C4-2B (cell line): ENCODE measurements around the gene PHACTR1.

Source experiments
- H3K27ac ChIP-seq: fragments of 450-650 bp; 2 replicates; pipeline ENCODE4 v1.5.1; 2017
- ZFX ChIP-seq: fragments of 450-650 bp; IDR thresholded peaks from 2 replicates; pipeline ENCODE4 v1.6.1; 2017
- TF ChIP-seq, protein P1 (sequence below): fragments of 450-650 bp; conservative IDR thresholded peaks from 2 replicates; pipeline ENCODE4 v1.5.1; 2017; ENCODE audit warnings: mild to moderate bottlenecking

PHACTR1 gene

DNA sequence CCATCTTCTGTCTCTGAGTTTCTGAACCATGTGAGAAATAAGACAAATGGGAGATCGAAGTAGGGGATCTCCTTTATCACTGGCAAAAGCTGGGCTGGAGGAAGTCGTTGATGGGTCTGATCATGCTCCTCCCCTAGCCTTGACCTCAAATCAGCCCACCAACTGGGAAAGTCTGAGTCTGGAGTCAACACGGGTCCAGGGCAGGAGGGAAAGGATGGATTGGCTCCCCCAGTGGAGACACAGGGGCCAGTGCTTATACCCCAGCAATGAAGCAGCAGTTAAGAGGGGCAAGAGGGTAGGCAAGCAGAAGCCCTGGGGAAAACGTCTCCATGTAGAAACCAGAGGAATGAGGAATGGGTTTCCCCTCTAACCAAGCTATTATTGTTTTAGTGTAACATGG, 459.2 kb downstream of the PHACTR1 start:
- TF ChIP-seq ZFX = no peak
- TF ChIP-seq, protein P1, sequence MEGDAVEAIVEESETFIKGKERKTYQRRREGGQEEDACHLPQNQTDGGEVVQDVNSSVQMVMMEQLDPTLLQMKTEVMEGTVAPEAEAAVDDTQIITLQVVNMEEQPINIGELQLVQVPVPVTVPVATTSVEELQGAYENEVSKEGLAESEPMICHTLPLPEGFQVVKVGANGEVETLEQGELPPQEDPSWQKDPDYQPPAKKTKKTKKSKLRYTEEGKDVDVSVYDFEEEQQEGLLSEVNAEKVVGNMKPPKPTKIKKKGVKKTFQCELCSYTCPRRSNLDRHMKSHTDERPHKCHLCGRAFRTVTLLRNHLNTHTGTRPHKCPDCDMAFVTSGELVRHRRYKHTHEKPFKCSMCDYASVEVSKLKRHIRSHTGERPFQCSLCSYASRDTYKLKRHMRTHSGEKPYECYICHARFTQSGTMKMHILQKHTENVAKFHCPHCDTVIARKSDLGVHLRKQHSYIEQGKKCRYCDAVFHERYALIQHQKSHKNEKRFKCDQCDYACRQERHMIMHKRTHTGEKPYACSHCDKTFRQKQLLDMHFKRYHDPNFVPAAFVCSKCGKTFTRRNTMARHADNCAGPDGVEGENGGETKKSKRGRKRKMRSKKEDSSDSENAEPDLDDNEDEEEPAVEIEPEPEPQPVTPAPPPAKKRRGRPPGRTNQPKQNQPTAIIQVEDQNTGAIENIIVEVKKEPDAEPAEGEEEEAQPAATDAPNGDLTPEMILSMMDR = no peak
- no peak overlapping the region for H3K27ac ChIP-seq

DNA sequence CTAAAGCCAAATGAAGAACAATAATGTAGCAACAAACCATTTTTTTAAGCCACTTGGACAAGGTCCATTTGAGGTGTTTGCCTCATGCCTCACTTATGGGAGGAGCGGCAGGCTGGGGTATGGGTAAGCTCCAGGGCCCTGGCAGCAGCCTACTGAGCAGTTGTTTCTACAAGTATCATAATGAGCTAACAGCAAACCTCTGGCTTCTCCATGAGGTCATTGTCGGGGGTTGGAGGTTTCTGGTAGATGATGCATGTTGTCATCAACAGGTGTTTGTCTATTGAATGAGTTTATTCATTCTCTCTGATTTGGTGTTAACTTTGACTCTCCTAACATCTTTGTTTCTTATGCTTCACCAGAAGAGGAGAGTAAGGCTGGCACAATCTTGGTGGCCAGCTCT, 461.1 kb downstream of the PHACTR1 start:
- no peak for TF ChIP-seq ZFX
- TF ChIP-seq, protein P1 = no peak
- no peak overlapping the region for H3K27ac ChIP-seq

DNA sequence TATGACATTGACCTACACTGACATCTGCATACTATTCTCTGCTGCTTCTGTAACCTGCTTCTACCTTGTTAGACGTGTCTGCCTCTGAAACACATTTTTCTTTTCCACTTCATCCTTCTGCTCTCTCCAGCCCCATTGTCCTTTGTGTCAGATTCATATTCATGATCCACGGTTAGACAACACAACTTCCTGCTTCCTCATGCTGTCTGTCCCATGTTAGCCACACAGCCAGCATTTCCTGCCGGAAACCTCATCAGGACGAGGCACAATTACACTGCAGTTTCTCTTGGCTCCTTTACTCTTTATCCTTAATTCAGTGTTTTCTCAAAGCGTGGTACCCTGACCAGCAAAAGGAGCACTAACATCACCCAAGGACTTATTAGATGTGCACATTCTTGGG, 461.5 kb downstream of the PHACTR1 start:
- no peak overlapping the region for H3K27ac ChIP-seq
- TF ChIP-seq, protein P1 = no peak
- no peak for TF ChIP-seq ZFX

DNA sequence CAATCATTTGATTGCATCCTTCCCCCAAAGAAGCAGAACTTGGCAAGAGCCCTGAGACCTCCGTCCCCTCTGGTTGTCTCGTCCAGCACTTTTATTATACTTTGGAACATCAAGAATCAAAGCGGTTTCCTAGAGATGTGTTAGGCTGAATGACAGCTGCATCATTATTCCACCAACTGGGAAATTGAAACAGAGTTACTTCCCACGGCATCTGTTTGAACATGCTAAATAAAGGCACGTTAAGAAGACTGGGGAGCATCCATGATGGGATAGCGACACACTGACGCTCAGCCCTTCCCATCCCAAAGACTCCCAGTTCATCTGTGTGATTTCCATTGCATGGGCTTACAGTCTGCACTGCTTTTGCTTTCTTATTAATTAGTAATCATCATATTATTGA, 464.0 kb downstream of the PHACTR1 start:
- H3K27ac ChIP-seq = no peak overlapping the region
- TF ChIP-seq ZFX = no peak
- TF ChIP-seq, protein P1 = no peak

DNA sequence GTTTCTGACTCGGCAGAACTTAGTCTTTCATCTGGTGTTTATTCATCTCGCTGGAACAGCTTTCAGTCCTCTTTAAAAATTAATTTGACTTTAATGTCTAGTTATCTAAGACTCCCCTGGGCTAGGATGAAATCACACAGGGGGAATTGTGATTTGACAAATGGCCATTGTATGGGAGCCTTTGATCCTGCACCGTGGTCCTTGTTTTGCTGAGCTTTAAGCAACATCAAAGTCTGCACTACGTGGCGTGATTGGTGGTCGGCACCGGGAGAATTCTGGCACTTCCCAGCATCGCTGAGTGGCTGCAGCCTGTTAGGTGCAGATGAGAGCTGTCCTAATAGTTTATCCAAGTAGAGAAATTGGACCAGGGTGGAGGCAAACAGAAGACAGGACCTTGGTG, 464.8 kb downstream of the PHACTR1 start:
- TF ChIP-seq ZFX = no peak
- TF ChIP-seq, protein P1 = no peak
- H3K27ac ChIP-seq = no peak overlapping the region

DNA sequence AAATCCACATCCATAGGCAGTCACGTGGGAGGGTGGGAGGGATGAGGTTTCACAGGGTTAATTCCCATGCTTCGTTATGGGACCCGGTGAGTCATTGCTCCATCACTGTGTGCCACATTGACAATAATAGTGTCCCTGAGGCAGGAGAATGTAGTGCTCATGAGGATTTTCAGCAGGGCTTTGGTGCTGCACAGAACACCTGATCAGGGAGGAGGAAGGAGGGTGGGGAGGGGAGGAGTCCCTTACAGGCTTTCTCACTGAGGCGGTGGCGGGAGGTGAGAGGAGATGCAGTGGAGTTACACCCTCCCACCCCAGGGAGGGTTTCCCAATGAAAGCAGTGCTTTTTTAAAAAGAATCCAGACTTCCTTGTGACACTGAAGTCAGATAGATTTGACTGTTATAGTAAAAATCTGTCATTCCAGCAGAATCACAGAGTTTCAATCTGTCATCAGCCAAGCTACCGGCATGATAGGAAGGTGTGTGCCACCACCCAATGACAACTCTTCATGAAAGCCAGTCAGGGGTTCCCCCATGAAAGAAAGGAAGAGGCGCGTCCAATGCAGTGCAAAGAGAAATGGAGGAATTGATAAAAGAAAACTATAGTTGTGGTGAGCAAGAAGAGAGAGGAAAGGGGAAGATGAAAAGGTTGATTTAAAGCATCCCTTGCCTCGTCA, 467.0 kb downstream of the PHACTR1 start:
- TF ChIP-seq, protein P1 = no peak
- no peak for TF ChIP-seq ZFX
- no peak overlapping the region for H3K27ac ChIP-seq

DNA sequence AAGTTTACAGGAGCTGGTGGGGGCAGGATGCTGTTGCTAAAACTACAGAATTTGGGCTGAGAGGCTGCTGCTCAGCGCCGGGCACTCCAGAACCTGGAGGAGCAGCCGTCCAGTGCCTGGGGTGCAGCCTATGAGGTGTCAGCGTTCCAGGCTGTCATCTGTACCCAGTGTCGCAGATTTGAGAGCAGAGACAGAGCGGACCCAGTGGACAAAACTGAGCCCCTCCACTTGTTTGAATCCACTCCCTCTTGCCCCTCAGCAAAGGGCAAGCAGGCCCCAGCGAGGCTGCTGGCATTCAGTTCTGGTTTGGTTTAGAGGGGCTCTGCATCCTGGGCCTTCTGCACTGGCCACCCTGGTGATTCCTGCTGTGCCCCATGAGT, 467.5 kb downstream of the PHACTR1 start:
- no peak overlapping the region for H3K27ac ChIP-seq
- TF ChIP-seq, protein P1 = no peak
- no peak for TF ChIP-seq ZFX
